IPS-20b (cell line): ENCODE results near the gene MLYCD.

Experiments used
- H3K27ac ChIP-seq: one replicate; pipeline ENCODE4 v1.5.1; 2013; ENCODE audit warnings: low read length
- H3K27me3 ChIP-seq: 2 replicates; pipeline ENCODE4 v1.6.1; 2013; ENCODE audit warnings: mild to moderate bottlenecking, low read length, inconsistent platforms; ENCODE audit not compliant: insufficient read depth
- H3K36me3 ChIP-seq: 2 replicates; pipeline ENCODE4 v1.6.1; 2013; ENCODE audit warnings: low read depth, mild to moderate bottlenecking, inconsistent platforms, low read length, moderate library complexity; ENCODE audit not compliant: insufficient read depth
- H3K4me1 ChIP-seq: 2 replicates; pipeline ENCODE4 v1.6.1; 2013; ENCODE audit warnings: mild to moderate bottlenecking, control low read depth, inconsistent platforms, low read length, moderate library complexity; ENCODE audit not compliant: insufficient read depth
- H3K4me3 ChIP-seq: 2 replicates; pipeline ENCODE4 v1.5.1; 2013; ENCODE audit warnings: mild to moderate bottlenecking, low read length, inconsistent platforms
- H3K9ac ChIP-seq: 2 replicates; pipeline ENCODE4 v1.6.1; 2013; ENCODE audit warnings: low read depth, mild to moderate bottlenecking, inconsistent platforms, low read length, moderate library complexity
- H3K9me3 ChIP-seq: 2 replicates; pipeline ENCODE4 v1.6.1; 2013; ENCODE audit warnings: mild to moderate bottlenecking, low read depth, low read length, inconsistent platforms; ENCODE audit not compliant: insufficient read depth

Gene MLYCD

GRCh38 chr16:83952940-83953795 is 54.3 kb downstream of the MLYCD start, which contains the start of gene OSGIN1:
TSS of gene OSGIN1 (plus strand) at chr16:83953240. CDS start at chr16:83957672, 4,432 bp downstream.
- Histone ChIP-seq H3K4me1 (peaks cover 5% of the 10 kb centered on the region; the same call in 1 of the 2 replicates), H3K9me3 (no peaks in the 10 kb centered on the region), H3K9ac (peak within 1 kb of the TSS; percentile 37; the same call in 1 of the 2 replicates), H3K27me3 (no peaks in the 10 kb centered on the region; the same call in 1 of the 2 replicates), H3K36me3 (no peaks in the 10 kb centered on the region), H3K27ac (no peak within 1 kb of the TSS), H3K4me3 (peak within 1 kb of the TSS; percentile 70)

- no peaks in the 10 kb centered on the region; the same call in 1 of the 2 replicates for H3K27me3 ChIP-seq
- H3K4me1 ChIP-seq: peaks cover 5% of the 10 kb centered on the region; the same call in 1 of the 2 replicates
- no peak overlapping the region for H3K9ac ChIP-seq
- peak overlapping the region; percentile 70 for H3K4me3 ChIP-seq
- no peak overlapping the region for H3K27ac ChIP-seq
- H3K9me3 ChIP-seq: no peaks in the 10 kb centered on the region
- no peaks in the 10 kb centered on the region for H3K36me3 ChIP-seq
These were observed 55.1 kb downstream of the MLYCD start for GRCh38 chr16:83953796-83954576.

GRCh38 chr16:83954577-83955016 is 55.7 kb downstream of the MLYCD start:
- no peaks in the 10 kb centered on the region; the same call in 1 of the 2 replicates for H3K27me3 ChIP-seq
- H3K4me3 ChIP-seq: no peak overlapping the region
- no peak overlapping the region for H3K9ac ChIP-seq
- no peaks in the 10 kb centered on the region for H3K36me3 ChIP-seq
- peaks cover 5% of the 10 kb centered on the region; the same call in 1 of the 2 replicates for H3K4me1 ChIP-seq
- H3K27ac ChIP-seq: no peak overlapping the region
- no peaks in the 10 kb centered on the region for H3K9me3 ChIP-seq

GRCh38 chr16:83955218-83956130 is 56.6 kb downstream of the MLYCD start:
- no peak overlapping the region for H3K4me3 ChIP-seq
- H3K9ac ChIP-seq: no peak overlapping the region
- no peaks in the 10 kb centered on the region for H3K9me3 ChIP-seq
- peaks cover 5% of the 10 kb centered on the region; the same call in 1 of the 2 replicates for H3K4me1 ChIP-seq
- no peaks in the 10 kb centered on the region for H3K36me3 ChIP-seq
- no peaks in the 10 kb centered on the region; the same call in 1 of the 2 replicates for H3K27me3 ChIP-seq
- no peak overlapping the region for H3K27ac ChIP-seq

GRCh38 chr16:83956336-83957289 is 57.7 kb downstream of the MLYCD start:
- H3K4me1 ChIP-seq: peaks cover 5% of the 10 kb centered on the region; the same call in 1 of the 2 replicates
- H3K4me3 ChIP-seq: no peak overlapping the region
- no peak overlapping the region for H3K27ac ChIP-seq
- H3K36me3 ChIP-seq: no peaks in the 10 kb centered on the region
- no peaks in the 10 kb centered on the region for H3K9me3 ChIP-seq
- no peak overlapping the region for H3K9ac ChIP-seq
- no peaks in the 10 kb centered on the region; the same call in 1 of the 2 replicates for H3K27me3 ChIP-seq

- Histone ChIP-seq H3K4me3 (no peak overlapping the region), H3K36me3 (no peaks in the 10 kb centered on the region), H3K4me1 (peaks cover 5% of the 10 kb centered on the region; the same call in 1 of the 2 replicates), H3K27ac (no peak overlapping the region), H3K27me3 (no peaks in the 10 kb centered on the region; the same call in 1 of the 2 replicates), H3K9ac (no peak overlapping the region), H3K9me3 (no peaks in the 10 kb centered on the region)
These were observed 58.5 kb downstream of the MLYCD start for GRCh38 chr16:83957296-83957855.

GRCh38 chr16:83958137-83958845 is 59.4 kb downstream of the MLYCD start:
- no peaks in the 10 kb centered on the region for H3K9me3 ChIP-seq
- H3K4me1 ChIP-seq: peaks cover 5% of the 10 kb centered on the region; the same call in 1 of the 2 replicates
- H3K9ac ChIP-seq: no peak overlapping the region
- H3K27me3 ChIP-seq: no peaks in the 10 kb centered on the region; the same call in 1 of the 2 replicates
- no peak overlapping the region for H3K4me3 ChIP-seq
- no peak overlapping the region for H3K27ac ChIP-seq
- no peaks in the 10 kb centered on the region for H3K36me3 ChIP-seq

- H3K36me3 ChIP-seq: no peaks in the 10 kb centered on the region
- no peak overlapping the region for H3K9ac ChIP-seq
- H3K4me3 ChIP-seq: no peak overlapping the region
- no peaks in the 10 kb centered on the region for H3K9me3 ChIP-seq
- H3K27ac ChIP-seq: no peak overlapping the region
- H3K4me1 ChIP-seq: no peaks in the 10 kb centered on the region
- H3K27me3 ChIP-seq: no peaks in the 10 kb centered on the region; the same call in 1 of the 2 replicates
These were observed 60.1 kb downstream of the MLYCD start for GRCh38 chr16:83958846-83959565.
